ENCODE results near the gene RAPGEF3. TPM values are rescaled to one million over a fixed set of nuclear protein-coding genes. Genes with fewer than 3 reads are reported as not detected.

Gene RAPGEF3
- total and polyA plus RNA-seq, 2 of the 13 experiments (the other 11 are each of a cell fraction or from before 2014, with no cell fraction given): 0.07 TPM

GRCh38 chr12:47736877-47737676 is 21.6 kb downstream of the RAPGEF3 start:
- in situ Hi-C loops (cut with HindIII; ENCODE audit: extremely low pct_ligation_motif_present, low pct_unique_long_range_greater_than_20kb): no loop called here
- H3K27me3 ChIP-seq (ENCODE audit: control insufficient read depth in 1 of 2, insufficient read depth in 2 of 2, low read length in 2 of 2): peaks cover 12 to 36% of the 10 kb centered on the region in 2 experiments
- H4K20me1 ChIP-seq (ENCODE audit: insufficient read depth, low read length): no peaks in the 10 kb centered on the region
- intact Hi-C loops (cut with micrococcal nuclease; ENCODE audit: unreplicated experiment): no loop called here
- H3K36me3 ChIP-seq (replicated peaks in 1 of 2; ENCODE audit: control insufficient read depth in 1 of 2, insufficient read depth in 2 of 2, low read length in 2 of 2): no peaks in the 10 kb centered on the region
- FAIRE-seq (no peak), DNase-seq (ENCODE audit: low spot score) (no peak), ATAC-seq (peak; percentile 59)
- H3K9me3 ChIP-seq (ENCODE audit: low read length): no peaks in the 10 kb centered on the region
- ChIA-PET CTCF (ENCODE audit: low intra/inter-chr PET ratio, low total read pairs) (interaction anchor here (0.9 kb wide), 1 partner anchor 102 kb away, joined by 3 read pairs; no protein-coding TSS in a partner anchor), POLR2A (interaction anchor here (1.4 kb wide), 1 partner anchor 31 kb away, joined by 6 read pairs; the partner anchor contains the start of gene RPAP3)
- H3K4me1 ChIP-seq (ENCODE audit: insufficient read depth, low read length): peaks cover 32% of the 10 kb centered on the region
- peak overlapping the region in 1 of 3 experiments; percentile 26; a peak in 1 of 6 replicates for H3K4me3 ChIP-seq (replicated peaks in 1 of 3; ENCODE audit: insufficient read depth in 1 of 3, low read depth in 2 of 3, low read length in 3 of 3)
- no peak overlapping the region for H3K9ac ChIP-seq (ENCODE audit: insufficient read depth, low read depth, low read length)
- 0% methylated on average over 10 of the region's 19 CpGs for WGBS (ENCODE audit: low lambda C conversion rate)
- no peaks in the 10 kb centered on the region for H3K79me2 ChIP-seq (ENCODE audit: insufficient read depth, low read length)
- no peak overlapping the region for H3K27ac ChIP-seq (ENCODE audit: extremely low read length, insufficient read depth, low read length)
- BruUV-seq (replicated peaks): no TSS peak
- H3K4me2 ChIP-seq (ENCODE audit: low read depth, low read length): peak overlapping the region; percentile 51; the same call in 1 of the 2 replicates
- H2AFZ ChIP-seq (ENCODE audit: low read length): no peak overlapping the region
- TF ChIP-seq, protein P1, sequence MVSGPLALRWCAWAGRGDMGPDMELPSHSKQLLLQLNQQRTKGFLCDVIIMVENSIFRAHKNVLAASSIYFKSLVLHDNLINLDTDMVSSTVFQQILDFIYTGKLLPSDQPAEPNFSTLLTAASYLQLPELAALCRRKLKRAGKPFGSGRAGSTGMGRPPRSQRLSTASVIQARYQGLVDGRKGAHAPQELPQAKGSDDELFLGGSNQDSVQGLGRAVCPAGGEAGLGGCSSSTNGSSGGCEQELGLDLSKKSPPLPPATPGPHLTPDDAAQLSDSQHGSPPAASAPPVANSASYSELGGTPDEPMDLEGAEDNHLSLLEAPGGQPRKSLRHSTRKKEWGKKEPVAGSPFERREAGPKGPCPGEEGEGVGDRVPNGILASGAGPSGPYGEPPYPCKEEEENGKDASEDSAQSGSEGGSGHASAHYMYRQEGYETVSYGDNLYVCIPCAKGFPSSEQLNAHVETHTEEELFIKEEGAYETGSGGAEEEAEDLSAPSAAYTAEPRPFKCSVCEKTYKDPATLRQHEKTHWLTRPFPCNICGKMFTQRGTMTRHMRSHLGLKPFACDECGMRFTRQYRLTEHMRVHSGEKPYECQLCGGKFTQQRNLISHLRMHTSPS (CRISPR knock-in tag; IDR thresholded peaks at IDR 0.05; ENCODE audit: low read depth): no peak
- TF ChIP-seq CHD2 (IDR thresholded peaks at IDR 0.05; ENCODE audit: low read depth, low read length): 0 out of 2 replicates have a peak, but pooled peaks have one; percentile 24
- TF ChIP-seq UBTF (CRISPR knock-in tag; IDR thresholded peaks at IDR 0.05): peak; percentile 21; the same call in 1 of the 2 replicates
- TF ChIP-seq, protein P2, sequence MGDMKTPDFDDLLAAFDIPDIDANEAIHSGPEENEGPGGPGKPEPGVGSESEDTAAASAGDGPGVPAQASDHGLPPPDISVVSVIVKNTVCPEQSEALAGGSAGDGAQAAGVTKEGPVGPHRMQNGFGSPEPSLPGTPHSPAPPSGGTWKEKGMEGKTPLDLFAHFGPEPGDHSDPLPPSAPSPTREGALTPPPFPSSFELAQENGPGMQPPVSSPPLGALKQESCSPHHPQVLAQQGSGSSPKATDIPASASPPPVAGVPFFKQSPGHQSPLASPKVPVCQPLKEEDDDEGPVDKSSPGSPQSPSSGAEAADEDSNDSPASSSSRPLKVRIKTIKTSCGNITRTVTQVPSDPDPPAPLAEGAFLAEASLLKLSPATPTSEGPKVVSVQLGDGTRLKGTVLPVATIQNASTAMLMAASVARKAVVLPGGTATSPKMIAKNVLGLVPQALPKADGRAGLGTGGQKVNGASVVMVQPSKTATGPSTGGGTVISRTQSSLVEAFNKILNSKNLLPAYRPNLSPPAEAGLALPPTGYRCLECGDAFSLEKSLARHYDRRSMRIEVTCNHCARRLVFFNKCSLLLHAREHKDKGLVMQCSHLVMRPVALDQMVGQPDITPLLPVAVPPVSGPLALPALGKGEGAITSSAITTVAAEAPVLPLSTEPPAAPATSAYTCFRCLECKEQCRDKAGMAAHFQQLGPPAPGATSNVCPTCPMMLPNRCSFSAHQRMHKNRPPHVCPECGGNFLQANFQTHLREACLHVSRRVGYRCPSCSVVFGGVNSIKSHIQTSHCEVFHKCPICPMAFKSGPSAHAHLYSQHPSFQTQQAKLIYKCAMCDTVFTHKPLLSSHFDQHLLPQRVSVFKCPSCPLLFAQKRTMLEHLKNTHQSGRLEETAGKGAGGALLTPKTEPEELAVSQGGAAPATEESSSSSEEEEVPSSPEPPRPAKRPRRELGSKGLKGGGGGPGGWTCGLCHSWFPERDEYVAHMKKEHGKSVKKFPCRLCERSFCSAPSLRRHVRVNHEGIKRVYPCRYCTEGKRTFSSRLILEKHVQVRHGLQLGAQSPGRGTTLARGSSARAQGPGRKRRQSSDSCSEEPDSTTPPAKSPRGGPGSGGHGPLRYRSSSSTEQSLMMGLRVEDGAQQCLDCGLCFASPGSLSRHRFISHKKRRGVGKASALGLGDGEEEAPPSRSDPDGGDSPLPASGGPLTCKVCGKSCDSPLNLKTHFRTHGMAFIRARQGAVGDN (CRISPR knock-in tag; IDR thresholded peaks at IDR 0.05): peak; percentile 35
- TF ChIP-seq ZNF883 (CRISPR knock-in tag; IDR thresholded peaks at IDR 0.05; ENCODE audit: not compliant biosample characterization): no peak
